ENCODE data around the gene LYSMD3.
A peak's percentile ranks its signal among the peaks of the same experiment; 100 is the strongest.

The LYSMD3 gene

DNA sequence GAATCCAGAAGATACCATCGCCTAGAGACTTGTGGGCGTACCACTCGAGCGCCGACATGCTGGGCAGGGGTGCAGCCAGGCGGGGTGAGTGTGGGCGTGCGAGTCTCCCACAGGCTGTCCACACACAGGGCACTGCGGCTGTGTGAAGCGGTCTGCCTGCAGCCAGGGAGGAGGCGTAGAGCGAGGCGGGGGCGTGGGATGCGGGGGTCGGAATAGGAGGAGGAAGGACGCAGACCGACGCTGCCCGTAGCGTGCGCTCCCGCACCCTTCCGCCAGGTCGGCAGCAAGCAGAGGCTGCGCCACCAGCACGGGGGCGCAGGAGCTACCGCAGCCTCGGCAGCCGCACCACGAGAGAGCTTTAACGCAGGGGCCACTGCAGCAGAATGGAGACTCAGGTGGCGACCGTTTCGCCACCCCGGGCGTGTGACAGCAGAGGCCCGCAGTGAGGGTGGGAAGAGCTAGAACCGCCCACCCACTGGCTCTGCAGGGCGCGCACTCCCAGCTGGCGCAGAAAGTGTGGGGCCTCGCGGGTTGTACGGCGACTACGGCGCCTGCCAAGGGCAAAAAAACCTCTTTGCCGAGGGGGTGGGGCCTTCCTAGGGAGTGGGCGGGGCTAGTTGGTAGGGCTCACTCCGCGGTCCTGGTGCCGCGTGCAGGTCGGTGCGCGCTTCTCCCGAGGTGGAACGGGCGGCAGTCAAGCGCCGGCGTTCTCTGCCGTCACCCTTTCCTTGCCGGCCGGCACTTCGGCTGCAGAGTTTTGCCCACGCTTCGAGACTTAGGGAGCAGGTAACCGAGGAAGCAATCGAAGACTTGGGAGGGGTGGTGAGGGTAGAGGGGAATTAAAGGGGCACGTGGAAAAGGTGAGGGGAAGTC, 54.9 kb downstream of the LYSMD3 start, which contains the start of the genes MBLAC2 and POLR3G:
Gene MBLAC2 (minus strand): TSS at position 537 of the 873 bp plus-strand sequence. CDS start 479 bp downstream, at position 58.
Gene POLR3G (plus strand): TSS at position 630 of the 873 bp plus-strand sequence. CDS start 10,704 bp downstream, outside the sequence.
- Histone ChIP-seq H3K9me3 (ENCODE audit: severe bottlenecking) (no peaks in the 10 kb centered on the region), H3K27me3 (ENCODE audit: insufficient read depth, low read depth, severe bottlenecking) (no peaks in the 10 kb centered on the region), H3K27ac (peak within 1 kb of the TSS; percentile 84), H3K4me3 (ENCODE audit: low read depth, low read length) (peak within 1 kb of the TSS; percentile 55), H3K36me3 (no peaks in the 10 kb centered on the region)
- TF ChIP-seq, protein P1, sequence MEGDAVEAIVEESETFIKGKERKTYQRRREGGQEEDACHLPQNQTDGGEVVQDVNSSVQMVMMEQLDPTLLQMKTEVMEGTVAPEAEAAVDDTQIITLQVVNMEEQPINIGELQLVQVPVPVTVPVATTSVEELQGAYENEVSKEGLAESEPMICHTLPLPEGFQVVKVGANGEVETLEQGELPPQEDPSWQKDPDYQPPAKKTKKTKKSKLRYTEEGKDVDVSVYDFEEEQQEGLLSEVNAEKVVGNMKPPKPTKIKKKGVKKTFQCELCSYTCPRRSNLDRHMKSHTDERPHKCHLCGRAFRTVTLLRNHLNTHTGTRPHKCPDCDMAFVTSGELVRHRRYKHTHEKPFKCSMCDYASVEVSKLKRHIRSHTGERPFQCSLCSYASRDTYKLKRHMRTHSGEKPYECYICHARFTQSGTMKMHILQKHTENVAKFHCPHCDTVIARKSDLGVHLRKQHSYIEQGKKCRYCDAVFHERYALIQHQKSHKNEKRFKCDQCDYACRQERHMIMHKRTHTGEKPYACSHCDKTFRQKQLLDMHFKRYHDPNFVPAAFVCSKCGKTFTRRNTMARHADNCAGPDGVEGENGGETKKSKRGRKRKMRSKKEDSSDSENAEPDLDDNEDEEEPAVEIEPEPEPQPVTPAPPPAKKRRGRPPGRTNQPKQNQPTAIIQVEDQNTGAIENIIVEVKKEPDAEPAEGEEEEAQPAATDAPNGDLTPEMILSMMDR (IDR thresholded peaks at IDR 0.05; ENCODE audit: low read depth, low read length) = peak; percentile 58
- DNase-seq = peak; percentile 97

DNA sequence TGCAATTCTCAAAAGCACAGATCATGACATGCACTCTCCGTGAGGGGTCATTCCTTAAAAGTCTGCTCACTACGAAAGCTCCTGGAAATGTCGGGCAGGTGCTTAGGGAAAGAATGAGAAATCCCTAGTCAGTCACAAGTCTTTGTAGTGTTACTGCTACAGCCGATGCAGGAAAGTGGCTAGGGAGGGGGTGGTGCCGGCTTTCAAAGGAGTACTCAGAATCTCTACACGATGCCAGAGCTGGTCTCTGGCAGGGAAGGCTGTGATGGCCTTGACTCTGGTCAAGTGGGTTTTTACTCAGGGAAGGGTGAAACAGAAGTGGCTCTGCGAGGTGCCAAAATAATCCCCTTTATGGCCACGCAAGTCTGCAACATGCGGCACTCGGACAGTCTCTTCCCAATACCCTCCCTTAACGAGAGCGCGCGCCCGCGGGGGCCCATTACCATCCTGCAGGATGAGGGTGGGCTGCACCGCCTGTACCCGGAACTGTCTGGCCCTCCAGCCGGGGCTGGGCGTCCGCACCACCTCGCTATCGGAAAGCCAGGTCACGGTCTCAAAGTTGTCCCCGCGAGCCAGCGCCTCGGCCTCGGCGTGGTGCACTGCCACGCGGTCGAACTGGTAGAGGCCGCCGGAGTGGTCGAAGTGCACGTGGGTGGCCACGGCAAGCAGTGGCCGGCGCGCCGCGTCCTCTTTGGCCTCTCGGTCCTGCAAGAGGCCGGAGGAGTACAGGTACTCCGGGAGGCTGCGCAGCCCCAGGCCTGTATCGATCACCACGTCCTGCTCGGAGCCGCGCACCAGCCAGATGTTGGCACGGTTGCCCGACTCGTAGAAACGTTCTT, 55.8 kb downstream of the LYSMD3 start:
- Histone ChIP-seq H3K9me3 (ENCODE audit: severe bottlenecking) (no peaks in the 10 kb centered on the region), H3K4me3 (ENCODE audit: low read depth, low read length) (peak overlapping the region; percentile 55), H3K36me3 (no peaks in the 10 kb centered on the region), H3K27me3 (ENCODE audit: insufficient read depth, low read depth, severe bottlenecking) (no peaks in the 10 kb centered on the region), H3K27ac (peak overlapping the region; percentile 84)
- DNase-seq = peak; percentile 30
- TF ChIP-seq, protein P1 (IDR thresholded peaks at IDR 0.05; ENCODE audit: low read depth, low read length) = no peak

DNA sequence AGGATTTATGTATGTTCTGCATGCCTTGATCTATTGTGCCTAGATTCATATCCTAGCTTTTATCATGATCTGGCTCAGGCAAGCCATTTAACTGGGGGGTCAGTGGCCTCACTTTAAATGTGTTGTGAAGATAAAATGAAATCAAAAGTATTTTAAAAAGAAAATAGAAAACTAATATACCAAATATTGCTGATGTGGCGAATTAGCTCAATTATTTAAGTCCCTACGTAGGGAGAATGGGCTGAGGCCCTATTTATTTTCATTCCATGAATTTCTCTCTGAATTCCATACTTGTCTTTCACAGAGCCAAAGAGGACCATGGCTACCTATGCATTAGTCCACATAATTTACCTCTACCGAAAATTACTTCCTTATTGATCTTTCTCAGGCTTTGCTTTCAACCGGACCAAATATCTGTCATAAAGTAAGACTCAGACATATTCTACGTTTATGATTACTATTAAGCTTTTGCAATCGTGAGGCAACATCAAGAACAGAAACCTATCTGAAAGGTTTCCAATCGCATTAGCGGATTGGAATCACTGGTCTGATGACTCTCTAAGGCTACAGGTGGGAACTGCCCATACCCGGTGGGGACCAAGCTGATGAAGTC, 56.5 kb downstream of the LYSMD3 start:
- H3K36me3 ChIP-seq = no peaks in the 10 kb centered on the region
- DNase-seq = no peak
- no peaks in the 10 kb centered on the region for H3K27me3 ChIP-seq (ENCODE audit: insufficient read depth, low read depth, severe bottlenecking)
- TF ChIP-seq, protein P1 (IDR thresholded peaks at IDR 0.05; ENCODE audit: low read depth, low read length) = no peak
- no peaks in the 10 kb centered on the region for H3K9me3 ChIP-seq (ENCODE audit: severe bottlenecking)
- H3K27ac ChIP-seq = no peak overlapping the region
- H3K4me3 ChIP-seq (ENCODE audit: low read depth, low read length) = peak overlapping the region; percentile 55
